Sigmoid colon (tissue), 7 donors: ENCODE results near the gene MYH10. TPM values are rescaled to one million over a fixed set of nuclear protein-coding genes. Genes with fewer than 3 reads are reported as not detected.

Source experiments
- DNase-seq: peaks from one replicate; pipeline ENCODE4 v3.0.0-alpha.2; 2019
- H3K27ac ChIP-seq, 4 donors: fragments of 200-600 bp; sonication (generic); one replicate each; pipeline ENCODE4 v1.5.1; 2016 to 2019; ENCODE audit warnings: mild to moderate bottlenecking in 1 of 4
- H3K27me3 ChIP-seq, 3 donors: fragments of 200-600 bp; sonication (generic); one replicate each; pipeline ENCODE4 v1.5.1; 2019; ENCODE audit warnings: mild to moderate bottlenecking in 1 of 3
- H3K36me3 ChIP-seq, 4 donors: fragments of 200-600 bp; sonication (generic); one replicate each; pipeline ENCODE4 v1.5.1; 2016 to 2019
- H3K4me1 ChIP-seq, 4 donors: fragments of 200-600 bp; sonication (generic); one replicate each; pipeline ENCODE4 v1.5.1; 2017 to 2019
- H3K4me3 ChIP-seq, 4 donors: fragments of 200-600 bp; sonication (generic); one replicate each; pipeline ENCODE4 v1.5.1; 2017 to 2019; ENCODE audit warnings: mild to moderate bottlenecking in 2 of 4, moderate library complexity in 1 of 4
- H3K9me3 ChIP-seq, 4 donors: fragments of 200-600 bp in 3 of 4; sonication (generic) in 3 of 4; one replicate each; pipeline versions ENCODE4 v1.5.1 to v1.6.1; 2013 to 2019
- CTCF ChIP-seq, 4 experiments: fragments of 450-650 bp in 3 of 4; fragments of 200-600 bp in 1 of 4; IDR thresholded peaks; one replicate each; pipeline ENCODE4 v1.5.1; 2016 to 2019; ENCODE audit warnings: antibody characterized with exemption in 4 of 4, mild to moderate bottlenecking in 3 of 4, moderate library complexity in 2 of 4
- EP300 ChIP-seq, 4 donors: sonication (generic); formaldehyde crosslinking; IDR thresholded peaks; one replicate each; pipeline ENCODE4 v1.6.1; 2017; ENCODE audit warnings: antibody characterized with exemption in 4 of 4
- POLR2A ChIP-seq, 2 donors: fragments of 450-650 bp; IDR thresholded peaks; one replicate each; pipeline ENCODE4 v1.6.1; 2016; ENCODE audit warnings: antibody characterized with exemption in 2 of 2, mild to moderate bottlenecking in 2 of 2, moderate library complexity in 2 of 2
- POLR2AphosphoS5 ChIP-seq, 4 donors: sonication (generic); formaldehyde crosslinking; IDR thresholded peaks; one replicate each; pipeline ENCODE4 v1.6.1; 2017; ENCODE audit warnings: antibody characterized with exemption in 4 of 4
- WGBS, 2 donors: extraction: QIAGEN DNeasy Blood & Tissue Kit; methylation state at CpG; one replicate each; pipeline ENCODE4 v1.1.7; 2013; 5-methylcytosine and 5-hydroxymethylcytosine counted together
- intact Hi-C: fragments of 100-400 bp; cut with DNase I; formaldehyde crosslinking; loops from one replicate; pipeline ENCODE4 v1.15.1; 2023
- polyA plus RNA-seq, 3 donors: library from polyadenylated mRNA; stranded (reverse); fragments of 200-250 nt; gene quantifications; one replicate each; pipeline ENCODE4 v1.2.3, GENCODE V29; 2013
- total RNA-seq, 4 donors: library from RNA; depleted of rRNA; stranded (reverse); fragments of >200 nt; gene quantifications; one replicate each; pipeline ENCODE4 v1.1.0, GENCODE V29; 2016
- donor health status: healthy with polysubstance abuse.
- donor health status: Bipolar disorder and iron deficiency.
- donor health status: healthy.

MYH10 gene
- total and polyA plus RNA-seq, 7 donors, result 0.92 to 34.6 (median 22.8) TPM

- H3K27ac ChIP-seq, result peak overlapping the region; percentile 17 to 57 (median 56)
- intact Hi-C loops, result no loop called here
- WGBS, 2 donors, result 89 to 92% methylated on average over 12 of the region's 12 CpGs
- TF ChIP-seq CTCF (IDR thresholded peaks at IDR 0.05) (no peak), POLR2A (IDR thresholded peaks at IDR 0.05) (no peak), EP300 (IDR thresholded peaks at IDR 0.05) (no peak), POLR2AphosphoS5 (IDR thresholded peaks at IDR 0.05) (no peak)
- no peaks in the 10 kb centered on the region for H3K27me3 ChIP-seq
- no peak for DNase-seq
- H3K4me3 ChIP-seq, result no peak overlapping the region
- H3K4me1 ChIP-seq, result peaks cover 0 to 43% (median 33%) of the 10 kb centered on the region in 4 donors
- peaks cover 7 to 55% (median 27%) of the 10 kb centered on the region in 4 donors for H3K36me3 ChIP-seq
- no peaks in the 10 kb centered on the region for H3K9me3 ChIP-seq
These were observed 160.6 kb downstream of the MYH10 start for GRCh38 chr17:8469964-8470363.

- Histone ChIP-seq H3K4me1 (peaks cover 0 to 49% (median 36%) of the 10 kb centered on the region in 4 donors), H3K9me3 (no peaks in the 10 kb centered on the region), H3K36me3 (peaks cover 4 to 45% (median 23%) of the 10 kb centered on the region in 4 donors), H3K27me3 (no peaks in the 10 kb centered on the region), H3K4me3 (no peak overlapping the region), H3K27ac (peak overlapping the region in 1 of 4 donors; percentile 31)
- intact Hi-C loops, result no loop called here
- TF ChIP-seq POLR2A (IDR thresholded peaks at IDR 0.05) (no peak), EP300 (IDR thresholded peaks at IDR 0.05) (no peak)
- DNase-seq, result no peak
- WGBS, 2 donors, result 90 to 95% methylated on average over 3 of the region's 3 CpGs
These were observed 161.5 kb downstream of the MYH10 start for GRCh38 chr17:8468980-8469379.

GRCh38 chr17:8468127-8468526 lies 162.4 kb downstream of the MYH10 start:
- Histone ChIP-seq H3K9me3 (no peaks in the 10 kb centered on the region), H3K27ac (peak overlapping the region in 2 of 4 donors; percentile 19 to 31), H3K4me3 (no peak overlapping the region), H3K27me3 (no peaks in the 10 kb centered on the region), H3K36me3 (peaks cover 0 to 46% (median 20%) of the 10 kb centered on the region in 4 donors), H3K4me1 (peaks cover 0 to 49% (median 36%) of the 10 kb centered on the region in 4 donors)
- no peak for TF ChIP-seq EP300 (IDR thresholded peaks at IDR 0.05)
- no peak for TF ChIP-seq POLR2AphosphoS5 (IDR thresholded peaks at IDR 0.05)
- no peak for TF ChIP-seq POLR2A (IDR thresholded peaks at IDR 0.05)
- no peak for TF ChIP-seq CTCF (IDR thresholded peaks at IDR 0.05)
- WGBS, 2 donors, result 85 to 89% methylated on average over 9 of the region's 9 CpGs
- intact Hi-C loops, result no loop called here
- DNase-seq, result no peak

- H3K9me3 ChIP-seq, result no peaks in the 10 kb centered on the region
- no peak for DNase-seq
- intact Hi-C loops, result no loop called here
- H3K4me3 ChIP-seq, result no peak overlapping the region
- TF ChIP-seq POLR2AphosphoS5 (IDR thresholded peaks at IDR 0.05) (no peak), EP300 (IDR thresholded peaks at IDR 0.05) (no peak), POLR2A (IDR thresholded peaks at IDR 0.05) (no peak), CTCF (IDR thresholded peaks at IDR 0.05) (no peak)
- H3K4me1 ChIP-seq, result peaks cover 0 to 49% (median 36%) of the 10 kb centered on the region in 4 donors
- peaks cover 0 to 52% (median 23%) of the 10 kb centered on the region in 4 donors for H3K36me3 ChIP-seq
- peak overlapping the region in 1 of 4 donors; percentile 19 for H3K27ac ChIP-seq
- WGBS, 2 donors, result 75 to 82% methylated on average over 16 of the region's 16 CpGs
- H3K27me3 ChIP-seq, result no peaks in the 10 kb centered on the region
These were observed 163.0 kb downstream of the MYH10 start for GRCh38 chr17:8467527-8467926.

GRCh38 chr17:8466873-8467272 lies 163.7 kb downstream of the MYH10 start:
- H3K36me3 ChIP-seq, result peaks cover 3 to 53% (median 25%) of the 10 kb centered on the region in 4 donors
- H3K4me3 ChIP-seq, result no peak overlapping the region
- H3K9me3 ChIP-seq, result no peaks in the 10 kb centered on the region
- DNase-seq, result no peak
- TF ChIP-seq POLR2A (IDR thresholded peaks at IDR 0.05) (no peak), POLR2AphosphoS5 (IDR thresholded peaks at IDR 0.05) (no peak), CTCF (IDR thresholded peaks at IDR 0.05) (no peak), EP300 (IDR thresholded peaks at IDR 0.05) (no peak)
- intact Hi-C loops, result no loop called here
- peaks cover 0 to 49% (median 36%) of the 10 kb centered on the region in 4 donors for H3K4me1 ChIP-seq
- WGBS, 2 donors, result 94 to 96% methylated on average over 21 of the region's 21 CpGs
- H3K27me3 ChIP-seq, result no peaks in the 10 kb centered on the region
- peak overlapping the region in 1 of 4 donors; percentile 10 for H3K27ac ChIP-seq
